Astrocyte of the spinal cord (primary cell): ENCODE data around the gene PNCK.
"Not testable (repeated sequence)": the region's sequence is repeated elsewhere in the genome, so short reads cannot be mapped to it uniquely, and the experiment has no call there.

Experiments
- DNase-seq: peaks from one replicate; pipeline ENCODE4 v3.0.0; 2011; ENCODE audit warnings: low read depth, low spot score
- H3K4me3 ChIP-seq: 2 replicates; pipeline ENCODE4 v1.5.1; 2011; ENCODE audit warnings: low read depth, mild to moderate bottlenecking, low read length, moderate library complexity
- CTCF ChIP-seq: IDR thresholded peaks from 2 replicates; pipeline ENCODE4 v1.5.1; 2012; ENCODE audit warnings: low read depth, mild to moderate bottlenecking, low read length, inconsistent platforms
- in situ Hi-C: cut with HindIII; loops from 2 replicates; pipeline ENCODE4 v1.10.0; 2017; ENCODE audit warnings: low sequenced_read_pairs

The PNCK gene

GRCh38 chrX:153704021-153704526 is 30.5 kb upstream of the PNCK start:
- no peak overlapping the region for H3K4me3 ChIP-seq
- TF ChIP-seq CTCF = no peak
- in situ Hi-C loops = no loop called here
- no peak for DNase-seq

GRCh38 chrX:153703036-153703370 is 29.4 kb upstream of the PNCK start:
- peak; percentile 54 for DNase-seq
- H3K4me3 ChIP-seq = no peak overlapping the region
- in situ Hi-C loops = no loop called here
- TF ChIP-seq CTCF = no peak

- in situ Hi-C loops = no loop called here
- H3K4me3 ChIP-seq = no peak overlapping the region
- TF ChIP-seq CTCF = no peak
- DNase-seq = no peak
These were observed 28.9 kb upstream of the PNCK start for GRCh38 chrX:153702336-153703035.

- DNase-seq = no peak
- in situ Hi-C loops = no loop called here
- no peak overlapping the region for H3K4me3 ChIP-seq
- no peak for TF ChIP-seq CTCF
These were observed 28.1 kb upstream of the PNCK start for GRCh38 chrX:153701706-153702105.

- H3K4me3 ChIP-seq = no peak overlapping the region
- no peak for TF ChIP-seq CTCF
- DNase-seq = no peak
- in situ Hi-C loops = no loop called here
These were observed 27.4 kb upstream of the PNCK start for GRCh38 chrX:153700967-153701366.

- no peak for TF ChIP-seq CTCF
- no peak overlapping the region for H3K4me3 ChIP-seq
- in situ Hi-C loops = no loop called here
- no peak for DNase-seq
These were observed 26.8 kb upstream of the PNCK start for GRCh38 chrX:153700376-153700945.

GRCh38 chrX:153699784-153700371 is 26.3 kb upstream of the PNCK start:
- in situ Hi-C loops, H3K4me3 ChIP-seq, DNase-seq: not testable (repeated sequence)

GRCh38 chrX:153699210-153699783 is 25.7 kb upstream of the PNCK start:
- in situ Hi-C loops, DNase-seq, H3K4me3 ChIP-seq: not testable (repeated sequence)
